WTC11 (cell line): ENCODE data around the gene PLXNB1.
A peak's percentile ranks its signal among the peaks of the same experiment; 100 is the strongest.

ENCODE experiments used
- ESRRA ChIP-seq: sonication (generic); formaldehyde crosslinking; IDR thresholded peaks from 2 replicates; pipeline ENCODE4 v1.8.1; 2022; ENCODE audit warnings: mild to moderate bottlenecking, missing genetic modification reagents, borderline replicate concordance
- ETV6 ChIP-seq: sonication (generic); formaldehyde crosslinking; IDR thresholded peaks from 2 replicates; pipeline ENCODE4 v1.8.1; 2022; ENCODE audit warnings: mild to moderate bottlenecking, missing genetic modification reagents
- FOXJ3 ChIP-seq: sonication (generic); formaldehyde crosslinking; IDR thresholded peaks from 2 replicates; pipeline ENCODE4 v1.9.0; 2021; ENCODE audit warnings: missing genetic modification reagents, mild to moderate bottlenecking, borderline replicate concordance
- FOXK1 ChIP-seq: sonication (generic); formaldehyde crosslinking; IDR thresholded peaks from 2 replicates; pipeline ENCODE4 v1.8.0; 2022; ENCODE audit warnings: mild to moderate bottlenecking, moderate library complexity, missing genetic modification reagents
- JUN ChIP-seq: sonication (generic); formaldehyde crosslinking; IDR thresholded peaks from 2 replicates; pipeline ENCODE4 v1.8.0; 2023; ENCODE audit warnings: mild to moderate bottlenecking, missing genetic modification reagents
- NFATC4 ChIP-seq: fragments of 250-450 bp; sonication (Bioruptor Pico); IDR thresholded peaks from 2 replicates; pipeline ENCODE4 v1.9.0; 2021; ENCODE audit warnings: mild to moderate bottlenecking
- NR2C2 ChIP-seq: sonication (generic); formaldehyde crosslinking; IDR thresholded peaks from 2 replicates; pipeline ENCODE4 v1.8.0; 2022; ENCODE audit warnings: mild to moderate bottlenecking, missing genetic modification reagents
- ZNF121 ChIP-seq: sonication (generic); formaldehyde crosslinking; IDR thresholded peaks from 2 replicates; pipeline ENCODE4 v1.8.0; 2023; ENCODE audit warnings: missing genetic modification reagents
- TF ChIP-seq, protein P1 (sequence below): fragments of 200-600 bp; IDR thresholded peaks from 2 replicates; pipeline ENCODE4 v1.8.0; 2022; ENCODE audit warnings: antibody characterized with exemption
- TF ChIP-seq, protein P2 (sequence below): sonication (generic); formaldehyde crosslinking; IDR thresholded peaks from 2 replicates; pipeline ENCODE4 v1.8.1; 2022; ENCODE audit warnings: mild to moderate bottlenecking, moderate library complexity, missing genetic modification reagents
- TF ChIP-seq, protein P3 (sequence below): sonication (generic); formaldehyde crosslinking; IDR thresholded peaks from 2 replicates; pipeline ENCODE4 v1.8.1; 2023; ENCODE audit warnings: mild to moderate bottlenecking, missing genetic modification reagents, borderline replicate concordance
- TF ChIP-seq, protein P4 (sequence below): sonication (generic); formaldehyde crosslinking; IDR thresholded peaks from 2 replicates; pipeline ENCODE4 v1.8.1; 2022; ENCODE audit warnings: low read depth, missing genetic modification reagents, borderline replicate concordance

DNA sequence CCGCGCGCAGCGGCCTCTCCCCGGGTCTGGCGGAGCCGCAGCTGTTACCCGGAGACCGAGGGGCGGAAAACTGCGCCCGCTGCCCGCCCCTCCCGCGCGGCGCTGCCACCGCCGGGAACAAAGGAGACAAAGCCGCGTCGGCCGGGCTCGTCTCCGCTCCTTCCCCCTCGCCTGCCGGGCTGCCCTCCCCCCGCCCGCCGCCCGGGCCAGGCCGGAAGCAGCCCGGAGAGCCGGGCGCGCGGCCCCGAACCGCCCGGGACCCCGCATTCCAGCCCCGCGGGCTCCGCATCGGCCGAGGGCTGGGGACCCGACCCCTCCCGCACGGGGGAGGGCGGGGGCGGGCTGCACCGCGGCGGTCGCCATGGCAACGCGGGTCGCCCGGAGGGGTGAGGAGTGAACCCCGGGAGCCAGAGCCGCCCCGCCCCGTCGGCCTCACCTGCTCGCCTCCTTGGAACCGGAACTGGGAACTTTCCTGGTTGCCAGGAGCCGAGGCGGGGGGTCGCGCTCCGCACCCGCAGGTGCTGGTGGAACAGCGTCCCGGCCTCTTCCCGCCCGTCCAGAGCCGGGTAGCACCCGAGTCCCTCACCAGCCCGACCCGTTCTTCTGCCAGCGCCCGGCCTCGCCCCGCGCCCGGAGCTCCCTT, 448 bp downstream of the PLXNB1 start:
- TF ChIP-seq, protein P1, sequence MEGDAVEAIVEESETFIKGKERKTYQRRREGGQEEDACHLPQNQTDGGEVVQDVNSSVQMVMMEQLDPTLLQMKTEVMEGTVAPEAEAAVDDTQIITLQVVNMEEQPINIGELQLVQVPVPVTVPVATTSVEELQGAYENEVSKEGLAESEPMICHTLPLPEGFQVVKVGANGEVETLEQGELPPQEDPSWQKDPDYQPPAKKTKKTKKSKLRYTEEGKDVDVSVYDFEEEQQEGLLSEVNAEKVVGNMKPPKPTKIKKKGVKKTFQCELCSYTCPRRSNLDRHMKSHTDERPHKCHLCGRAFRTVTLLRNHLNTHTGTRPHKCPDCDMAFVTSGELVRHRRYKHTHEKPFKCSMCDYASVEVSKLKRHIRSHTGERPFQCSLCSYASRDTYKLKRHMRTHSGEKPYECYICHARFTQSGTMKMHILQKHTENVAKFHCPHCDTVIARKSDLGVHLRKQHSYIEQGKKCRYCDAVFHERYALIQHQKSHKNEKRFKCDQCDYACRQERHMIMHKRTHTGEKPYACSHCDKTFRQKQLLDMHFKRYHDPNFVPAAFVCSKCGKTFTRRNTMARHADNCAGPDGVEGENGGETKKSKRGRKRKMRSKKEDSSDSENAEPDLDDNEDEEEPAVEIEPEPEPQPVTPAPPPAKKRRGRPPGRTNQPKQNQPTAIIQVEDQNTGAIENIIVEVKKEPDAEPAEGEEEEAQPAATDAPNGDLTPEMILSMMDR = no peak
- TF ChIP-seq ESRRA (CRISPR knock-in tag) (no peak), FOXJ3 (CRISPR knock-in tag) (no peak), NFATC4 (CRISPR knock-in tag) (no peak), ETV6 (CRISPR knock-in tag) (no peak; the same call in 1 of the 2 replicates), ZNF121 (CRISPR knock-in tag) (no peak), FOXK1 (CRISPR knock-in tag) (peak; percentile 43; the same call in 1 of the 2 replicates), NR2C2 (CRISPR knock-in tag) (no peak), JUN (CRISPR knock-in tag) (0 out of 2 replicates have a peak, but pooled peaks have one; percentile 20)
- TF ChIP-seq, protein P2, sequence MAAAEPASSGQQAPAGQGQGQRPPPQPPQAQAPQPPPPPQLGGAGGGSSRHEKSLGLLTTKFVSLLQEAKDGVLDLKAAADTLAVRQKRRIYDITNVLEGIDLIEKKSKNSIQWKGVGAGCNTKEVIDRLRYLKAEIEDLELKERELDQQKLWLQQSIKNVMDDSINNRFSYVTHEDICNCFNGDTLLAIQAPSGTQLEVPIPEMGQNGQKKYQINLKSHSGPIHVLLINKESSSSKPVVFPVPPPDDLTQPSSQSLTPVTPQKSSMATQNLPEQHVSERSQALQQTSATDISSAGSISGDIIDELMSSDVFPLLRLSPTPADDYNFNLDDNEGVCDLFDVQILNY (CRISPR knock-in tag) = no peak
- TF ChIP-seq, protein P3, sequence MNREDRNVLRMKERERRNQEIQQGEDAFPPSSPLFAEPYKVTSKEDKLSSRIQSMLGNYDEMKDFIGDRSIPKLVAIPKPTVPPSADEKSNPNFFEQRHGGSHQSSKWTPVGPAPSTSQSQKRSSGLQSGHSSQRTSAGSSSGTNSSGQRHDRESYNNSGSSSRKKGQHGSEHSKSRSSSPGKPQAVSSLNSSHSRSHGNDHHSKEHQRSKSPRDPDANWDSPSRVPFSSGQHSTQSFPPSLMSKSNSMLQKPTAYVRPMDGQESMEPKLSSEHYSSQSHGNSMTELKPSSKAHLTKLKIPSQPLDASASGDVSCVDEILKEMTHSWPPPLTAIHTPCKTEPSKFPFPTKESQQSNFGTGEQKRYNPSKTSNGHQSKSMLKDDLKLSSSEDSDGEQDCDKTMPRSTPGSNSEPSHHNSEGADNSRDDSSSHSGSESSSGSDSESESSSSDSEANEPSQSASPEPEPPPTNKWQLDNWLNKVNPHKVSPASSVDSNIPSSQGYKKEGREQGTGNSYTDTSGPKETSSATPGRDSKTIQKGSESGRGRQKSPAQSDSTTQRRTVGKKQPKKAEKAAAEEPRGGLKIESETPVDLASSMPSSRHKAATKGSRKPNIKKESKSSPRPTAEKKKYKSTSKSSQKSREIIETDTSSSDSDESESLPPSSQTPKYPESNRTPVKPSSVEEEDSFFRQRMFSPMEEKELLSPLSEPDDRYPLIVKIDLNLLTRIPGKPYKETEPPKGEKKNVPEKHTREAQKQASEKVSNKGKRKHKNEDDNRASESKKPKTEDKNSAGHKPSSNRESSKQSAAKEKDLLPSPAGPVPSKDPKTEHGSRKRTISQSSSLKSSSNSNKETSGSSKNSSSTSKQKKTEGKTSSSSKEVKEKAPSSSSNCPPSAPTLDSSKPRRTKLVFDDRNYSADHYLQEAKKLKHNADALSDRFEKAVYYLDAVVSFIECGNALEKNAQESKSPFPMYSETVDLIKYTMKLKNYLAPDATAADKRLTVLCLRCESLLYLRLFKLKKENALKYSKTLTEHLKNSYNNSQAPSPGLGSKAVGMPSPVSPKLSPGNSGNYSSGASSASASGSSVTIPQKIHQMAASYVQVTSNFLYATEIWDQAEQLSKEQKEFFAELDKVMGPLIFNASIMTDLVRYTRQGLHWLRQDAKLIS (CRISPR knock-in tag) = no peak
- TF ChIP-seq, protein P4, sequence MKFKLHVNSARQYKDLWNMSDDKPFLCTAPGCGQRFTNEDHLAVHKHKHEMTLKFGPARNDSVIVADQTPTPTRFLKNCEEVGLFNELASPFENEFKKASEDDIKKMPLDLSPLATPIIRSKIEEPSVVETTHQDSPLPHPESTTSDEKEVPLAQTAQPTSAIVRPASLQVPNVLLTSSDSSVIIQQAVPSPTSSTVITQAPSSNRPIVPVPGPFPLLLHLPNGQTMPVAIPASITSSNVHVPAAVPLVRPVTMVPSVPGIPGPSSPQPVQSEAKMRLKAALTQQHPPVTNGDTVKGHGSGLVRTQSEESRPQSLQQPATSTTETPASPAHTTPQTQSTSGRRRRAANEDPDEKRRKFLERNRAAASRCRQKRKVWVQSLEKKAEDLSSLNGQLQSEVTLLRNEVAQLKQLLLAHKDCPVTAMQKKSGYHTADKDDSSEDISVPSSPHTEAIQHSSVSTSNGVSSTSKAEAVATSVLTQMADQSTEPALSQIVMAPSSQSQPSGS (CRISPR knock-in tag) = no peak
